SK-N-SH (cell line): Measurements from ENCODE around the gene AEBP1. TPM values are rescaled to one million over a fixed set of nuclear protein-coding genes. Genes with fewer than 3 reads are reported as not detected.

Experiments used
- CTCF ChIA-PET: fragments of 300-600, 350-600 bp; formaldehyde crosslinking; extraction: SDS; loops from one replicate; lab custom pipeline; 2021; lab: Yijun Ruan, JAX
- POLR2A ChIA-PET: fragments of 350-600 bp; sonication (Branson Sonifier 250); formaldehyde crosslinking; extraction: SDS; loops from one replicate; lab custom pipeline; 2020; ENCODE audit warnings: antibody characterized with exemption, inconsistent platforms; lab: Yijun Ruan, JAX
- DNase-seq: peaks from one replicate; pipeline ENCODE4 v3.0.0; 2012
- H2AFZ ChIP-seq: fragments of 200-600 bp; sonication (generic); 2 replicates; pipeline ENCODE4 v1.8.1; 2016; ENCODE audit warnings: antibody characterized with exemption, mild to moderate bottlenecking, low read depth
- H3F3A ChIP-seq: fragments of 200-600 bp; sonication (generic); replicated peaks from 2 replicates; pipeline ENCODE3; 2016; ENCODE audit warnings: antibody characterized with exemption, mild to moderate bottlenecking; ENCODE audit not compliant: insufficient read depth
- H3K27ac ChIP-seq, 2 experiments: fragments of 200-500 bp in 1 of 2; fragments of 200-600 bp in 1 of 2; sonication (Bioruptor generic) in 1 of 2; sonication (generic), shearing (Covaris generic) in 1 of 2; 2 replicates each; pipeline versions ENCODE4 v1.5.1 to v1.6.1; 2014 to 2016; ENCODE audit warnings: low read depth in 2 of 2, inconsistent platforms in 1 of 2, low read length in 1 of 2, mild to moderate bottlenecking in 1 of 2, mixed read lengths in 1 of 2
- H3K27me3 ChIP-seq: fragments of 200-600 bp; sonication (generic), shearing (Covaris generic); 2 replicates; pipeline ENCODE4 v1.6.1; 2016; ENCODE audit warnings: mixed run types; ENCODE audit not compliant: insufficient read depth
- H3K36me3 ChIP-seq, 2 experiments: fragments of 200-500 bp in 1 of 2; fragments of 200-600 bp in 1 of 2; sonication (Bioruptor generic) in 1 of 2; sonication (generic) in 1 of 2; replicated peaks in 1 of 2; 2 replicates each; pipeline versions ENCODE3 to v1.5.1; 2014 to 2016; ENCODE audit warnings: low read length in 1 of 2, mild to moderate bottlenecking in 1 of 2; ENCODE audit not compliant: insufficient read depth in 2 of 2, control insufficient read depth in 1 of 2
- H3K4me1 ChIP-seq, 2 experiments: fragments of 200-500 bp in 1 of 2; fragments of 200-600 bp in 1 of 2; sonication (Bioruptor generic) in 1 of 2; sonication (generic), shearing (Covaris generic) in 1 of 2; 2 replicates each; pipeline versions ENCODE4 v1.5.1 to v1.6.1; 2014 to 2016; ENCODE audit warnings: low read depth in 1 of 2, low read length in 1 of 2, mixed run types in 1 of 2; ENCODE audit not compliant: insufficient read depth in 2 of 2, control insufficient read depth in 1 of 2
- H3K4me2 ChIP-seq: fragments of 200-600 bp; sonication (generic), shearing (Covaris generic); 2 replicates; pipeline ENCODE4 v1.6.1; 2017; ENCODE audit warnings: mixed run types
- H3K4me3 ChIP-seq, 2 experiments: fragments of 200-500 bp in 1 of 2; fragments of 200-600 bp in 1 of 2; sonication (Bioruptor generic) in 1 of 2; sonication (generic), shearing (Covaris generic) in 1 of 2; 2 replicates each; pipeline versions ENCODE4 v1.5.1 to v1.8.1; 2014 to 2016; ENCODE audit warnings: low read depth in 2 of 2, inconsistent platforms in 1 of 2, low read length in 1 of 2, mild to moderate bottlenecking in 1 of 2, mixed read lengths in 1 of 2, moderate library complexity in 1 of 2
- H3K79me2 ChIP-seq: fragments of 200-600 bp; sonication (generic); 2 replicates; pipeline ENCODE4 v1.8.1; 2017; ENCODE audit warnings: mild to moderate bottlenecking; ENCODE audit not compliant: insufficient read depth
- H3K9ac ChIP-seq: fragments of 200-600 bp; sonication (generic); 2 replicates; pipeline ENCODE4 v1.6.1; 2017; ENCODE audit warnings: mixed run types
- H3K9me2 ChIP-seq: fragments of 200-600 bp; sonication (generic); 2 replicates; pipeline ENCODE4 v1.6.1; 2017; ENCODE audit warnings: mixed run types
- H3K9me3 ChIP-seq: fragments of 200-600 bp; sonication (generic); 2 replicates; pipeline ENCODE4 v1.6.1; 2017; ENCODE audit warnings: mixed run types, mild to moderate bottlenecking, moderate library complexity
- H4K20me1 ChIP-seq: fragments of 200-600 bp; sonication (generic); 2 replicates; pipeline ENCODE4 v1.6.1; 2017; ENCODE audit warnings: mild to moderate bottlenecking, mixed run types; ENCODE audit not compliant: insufficient read depth
- CHD2 ChIP-seq: fragments of 150-350 bp; IDR thresholded peaks from 2 replicates; pipeline ENCODE4 v1.6.1; 2018; ENCODE audit warnings: low read length; ENCODE audit not compliant: partially characterized antibody
- EZH2phosphoT487 ChIP-seq: fragments of 200-600 bp; sonication (generic); IDR thresholded peaks from 2 replicates; pipeline ENCODE4 v1.6.1; 2017; ENCODE audit warnings: low read depth, mixed run types, mild to moderate bottlenecking, antibody characterized with exemption, moderate library complexity, borderline replicate concordance
- FOSL2 ChIP-seq: IDR thresholded peaks from 2 replicates; pipeline ENCODE4 v1.4.0; 2012; ENCODE audit warnings: low read depth, mild to moderate bottlenecking, moderate library complexity, borderline replicate concordance
- FOXJ3 ChIP-seq: sonication (generic); formaldehyde crosslinking; IDR thresholded peaks from 2 replicates; pipeline ENCODE4 v1.5.1; 2020; ENCODE audit warnings: mild to moderate bottlenecking, missing genetic modification reagents
- JUND ChIP-seq: IDR thresholded peaks from 2 replicates; pipeline ENCODE4 v1.4.0; 2012
- MEF2A ChIP-seq: IDR thresholded peaks from 2 replicates; pipeline ENCODE4 v1.4.0; 2012; ENCODE audit warnings: low read depth, borderline replicate concordance
- REST ChIP-seq: IDR thresholded peaks from 2 replicates; pipeline ENCODE4 v1.6.1; 2012; ENCODE audit warnings: mild to moderate bottlenecking, low read depth, low read length, moderate library complexity
- RFX5 ChIP-seq: IDR thresholded peaks from 2 replicates; pipeline ENCODE4 v1.6.1; 2012; ENCODE audit warnings: mild to moderate bottlenecking, improper control_type of control experiment, low read length
- RXRA ChIP-seq: IDR thresholded peaks from 2 replicates; pipeline ENCODE4 v1.4.0; 2012; ENCODE audit warnings: low read depth, mild to moderate bottlenecking, borderline replicate concordance
- SMC3 ChIP-seq: IDR thresholded peaks from 2 replicates; pipeline ENCODE4 v1.6.1; 2012; ENCODE audit warnings: low read depth, low read length, improper control_type of control experiment
- TAF1 ChIP-seq: IDR thresholded peaks from 2 replicates; pipeline ENCODE4 v1.6.1; 2012; ENCODE audit warnings: low read depth, mild to moderate bottlenecking, low read length, moderate library complexity, borderline replicate concordance
- USF1 ChIP-seq: IDR thresholded peaks from 2 replicates; pipeline ENCODE4 v1.4.0; 2012; ENCODE audit warnings: low read depth, borderline replicate concordance
- USF2 ChIP-seq: fragments of 150-350 bp; IDR thresholded peaks from 2 replicates; pipeline ENCODE4 v1.6.1; 2017; ENCODE audit warnings: antibody characterized with exemption, low read length, low read depth, borderline replicate concordance
- YY1 ChIP-seq: IDR thresholded peaks from 2 replicates; pipeline ENCODE4 v1.4.0; 2012; ENCODE audit warnings: low read depth, mild to moderate bottlenecking
- WGBS: methylation state at CpG from one replicate; pipeline ENCODE4 v1.1.6; 2017; ENCODE audit warnings: low lambda C conversion rate; 5-methylcytosine and 5-hydroxymethylcytosine counted together
- polyA plus RNA-seq, 3 experiments: library from polyadenylated mRNA; depleted of rRNA; stranded (reverse); fragments of >200 nt; gene quantifications; 2 replicates each; pipeline ENCODE4 v1.2.3, GENCODE V29; 2012
- TF ChIP-seq, protein P1 (sequence below): IDR thresholded peaks from 2 replicates; pipeline ENCODE4; 2012
- TF ChIP-seq, protein P2 (sequence below): fragments of 150-350 bp; IDR thresholded peaks from 2 replicates; pipeline ENCODE4 v1.6.1; 2016; ENCODE audit warnings: mild to moderate bottlenecking, low read depth, low read length
- TF ChIP-seq, protein P3 (sequence below): IDR thresholded peaks from 2 replicates; pipeline ENCODE4 v1.4.0; 2012; ENCODE audit warnings: low read depth
- TF ChIP-seq, protein P4 (sequence below): IDR thresholded peaks from 2 replicates; pipeline ENCODE4 v1.4.0; 2012; ENCODE audit warnings: low read depth, borderline replicate concordance
- TF ChIP-seq, protein P5 (sequence below): fragments of 200-600 bp; sonication (generic); IDR thresholded peaks from 2 replicates; pipeline ENCODE4 v1.6.1; 2017; ENCODE audit warnings: antibody characterized with exemption, mild to moderate bottlenecking, moderate library complexity

Gene AEBP1
- polyA plus RNA-seq, 1 of the 3 experiments (the other 2 are of a cell fraction): 105 TPM

GRCh38 chr7:44066494-44067063 lies 37.6 kb upstream of the AEBP1 start:
- Histone ChIP-seq H3K27ac (no peak overlapping the region; a peak in 1 of 4 replicates), H3F3A (peaks cover 40% of the 10 kb centered on the region), H3K27me3 (no peaks in the 10 kb centered on the region), H3K9me2 (no peaks in the 10 kb centered on the region), H3K79me2 (no peaks in the 10 kb centered on the region), H3K4me3 (no peak overlapping the region), H3K9me3 (no peaks in the 10 kb centered on the region), H3K4me1 (peaks cover 4 to 43% of the 10 kb centered on the region in 2 experiments), H3K9ac (no peak overlapping the region), H4K20me1 (no peaks in the 10 kb centered on the region), H3K36me3 (peaks cover 0 to 11% of the 10 kb centered on the region in 2 experiments), H2AFZ (no peak overlapping the region), H3K4me2 (no peak overlapping the region)
- ChIA-PET POLR2A (interaction anchor here (1.0 to 1.9 kb wide), 9 partner anchors 8 to 134 kb away, joined by 3 to 11 read pairs (median 5); partner anchors contain the start of genes DBNL and YKT6), CTCF (interaction anchor here (0.8 to 2.6 kb wide), 4 partner anchors 9 to 130 kb away, joined by 3 to 21 read pairs (median 4); partner anchors contain the start of gene DBNL)
- WGBS: 93% methylated on average over 7 of the region's 7 CpGs
- no peak for DNase-seq
- TF ChIP-seq JUND (peak; percentile 9; the same call in 1 of the 2 replicates), EZH2phosphoT487 (no peak), RXRA (no peak), SMC3 (no peak), USF2 (no peak), CHD2 (peak; percentile 9), YY1 (no peak), FOXJ3 (CRISPR knock-in tag) (no peak), RFX5 (no peak), TAF1 (no peak), USF1 (no peak), FOSL2 (no peak; the same call in 1 of the 2 replicates), MEF2A (no peak), REST (no peak)
- TF ChIP-seq, protein P1, sequence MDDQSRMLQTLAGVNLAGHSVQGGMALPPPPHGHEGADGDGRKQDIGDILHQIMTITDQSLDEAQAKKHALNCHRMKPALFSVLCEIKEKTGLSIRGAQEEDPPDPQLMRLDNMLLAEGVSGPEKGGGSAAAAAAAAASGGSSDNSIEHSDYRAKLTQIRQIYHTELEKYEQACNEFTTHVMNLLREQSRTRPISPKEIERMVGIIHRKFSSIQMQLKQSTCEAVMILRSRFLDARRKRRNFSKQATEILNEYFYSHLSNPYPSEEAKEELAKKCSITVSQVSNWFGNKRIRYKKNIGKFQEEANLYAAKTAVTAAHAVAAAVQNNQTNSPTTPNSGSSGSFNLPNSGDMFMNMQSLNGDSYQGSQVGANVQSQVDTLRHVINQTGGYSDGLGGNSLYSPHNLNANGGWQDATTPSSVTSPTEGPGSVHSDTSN: 0 out of 2 replicates have a peak, but pooled peaks have one; percentile 2
- TF ChIP-seq, protein P2, sequence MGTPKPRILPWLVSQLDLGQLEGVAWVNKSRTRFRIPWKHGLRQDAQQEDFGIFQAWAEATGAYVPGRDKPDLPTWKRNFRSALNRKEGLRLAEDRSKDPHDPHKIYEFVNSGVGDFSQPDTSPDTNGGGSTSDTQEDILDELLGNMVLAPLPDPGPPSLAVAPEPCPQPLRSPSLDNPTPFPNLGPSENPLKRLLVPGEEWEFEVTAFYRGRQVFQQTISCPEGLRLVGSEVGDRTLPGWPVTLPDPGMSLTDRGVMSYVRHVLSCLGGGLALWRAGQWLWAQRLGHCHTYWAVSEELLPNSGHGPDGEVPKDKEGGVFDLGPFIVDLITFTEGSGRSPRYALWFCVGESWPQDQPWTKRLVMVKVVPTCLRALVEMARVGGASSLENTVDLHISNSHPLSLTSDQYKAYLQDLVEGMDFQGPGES: no peak
- TF ChIP-seq, protein P3, sequence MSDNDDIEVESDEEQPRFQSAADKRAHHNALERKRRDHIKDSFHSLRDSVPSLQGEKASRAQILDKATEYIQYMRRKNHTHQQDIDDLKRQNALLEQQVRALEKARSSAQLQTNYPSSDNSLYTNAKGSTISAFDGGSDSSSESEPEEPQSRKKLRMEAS: no peak
- TF ChIP-seq, protein P4, sequence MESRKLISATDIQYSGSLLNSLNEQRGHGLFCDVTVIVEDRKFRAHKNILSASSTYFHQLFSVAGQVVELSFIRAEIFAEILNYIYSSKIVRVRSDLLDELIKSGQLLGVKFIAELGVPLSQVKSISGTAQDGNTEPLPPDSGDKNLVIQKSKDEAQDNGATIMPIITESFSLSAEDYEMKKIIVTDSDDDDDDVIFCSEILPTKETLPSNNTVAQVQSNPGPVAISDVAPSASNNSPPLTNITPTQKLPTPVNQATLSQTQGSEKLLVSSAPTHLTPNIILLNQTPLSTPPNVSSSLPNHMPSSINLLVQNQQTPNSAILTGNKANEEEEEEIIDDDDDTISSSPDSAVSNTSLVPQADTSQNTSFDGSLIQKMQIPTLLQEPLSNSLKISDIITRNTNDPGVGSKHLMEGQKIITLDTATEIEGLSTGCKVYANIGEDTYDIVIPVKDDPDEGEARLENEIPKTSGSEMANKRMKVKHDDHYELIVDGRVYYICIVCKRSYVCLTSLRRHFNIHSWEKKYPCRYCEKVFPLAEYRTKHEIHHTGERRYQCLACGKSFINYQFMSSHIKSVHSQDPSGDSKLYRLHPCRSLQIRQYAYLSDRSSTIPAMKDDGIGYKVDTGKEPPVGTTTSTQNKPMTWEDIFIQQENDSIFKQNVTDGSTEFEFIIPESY: no peak
- TF ChIP-seq, protein P5, sequence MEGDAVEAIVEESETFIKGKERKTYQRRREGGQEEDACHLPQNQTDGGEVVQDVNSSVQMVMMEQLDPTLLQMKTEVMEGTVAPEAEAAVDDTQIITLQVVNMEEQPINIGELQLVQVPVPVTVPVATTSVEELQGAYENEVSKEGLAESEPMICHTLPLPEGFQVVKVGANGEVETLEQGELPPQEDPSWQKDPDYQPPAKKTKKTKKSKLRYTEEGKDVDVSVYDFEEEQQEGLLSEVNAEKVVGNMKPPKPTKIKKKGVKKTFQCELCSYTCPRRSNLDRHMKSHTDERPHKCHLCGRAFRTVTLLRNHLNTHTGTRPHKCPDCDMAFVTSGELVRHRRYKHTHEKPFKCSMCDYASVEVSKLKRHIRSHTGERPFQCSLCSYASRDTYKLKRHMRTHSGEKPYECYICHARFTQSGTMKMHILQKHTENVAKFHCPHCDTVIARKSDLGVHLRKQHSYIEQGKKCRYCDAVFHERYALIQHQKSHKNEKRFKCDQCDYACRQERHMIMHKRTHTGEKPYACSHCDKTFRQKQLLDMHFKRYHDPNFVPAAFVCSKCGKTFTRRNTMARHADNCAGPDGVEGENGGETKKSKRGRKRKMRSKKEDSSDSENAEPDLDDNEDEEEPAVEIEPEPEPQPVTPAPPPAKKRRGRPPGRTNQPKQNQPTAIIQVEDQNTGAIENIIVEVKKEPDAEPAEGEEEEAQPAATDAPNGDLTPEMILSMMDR: no peak
